ENCODE data around the gene TMEM203. TPM values are rescaled to one million over a fixed set of nuclear protein-coding genes. Genes with fewer than 3 reads are reported as not detected.

Gene TMEM203
- total RNA-seq, 2 donors from 2014 or later: 35.3 to 47.8 TPM

GRCh38 chr9:137164370-137165249 is 40.8 kb downstream of the TMEM203 start:
- Histone ChIP-seq H3K36me3 (no peaks in the 10 kb centered on the region), H3K4me3 (no peak overlapping the region), H3K9me3 (no peaks in the 10 kb centered on the region), H3K27me3 (replicated peaks; ENCODE audit: insufficient read depth) (peaks cover 6% of the 10 kb centered on the region), H3K4me1 (replicated peaks) (peaks cover 10% of the 10 kb centered on the region), H3K27ac (no peak overlapping the region)
- intact Hi-C loops (cut with DNase I): no loop called here
- 66% methylated on average over 34 of the region's 34 CpGs for WGBS
- TF ChIP-seq CTCF (IDR thresholded peaks at IDR 0.05): no peak
- TF ChIP-seq POLR2A (IDR thresholded peaks at IDR 0.05): no peak
- TF ChIP-seq POLR2AphosphoS5 (IDR thresholded peaks at IDR 0.05): no peak
- no peak for DNase-seq (ENCODE audit: low spot score)

GRCh38 chr9:137163805-137164204 is 41.6 kb downstream of the TMEM203 start:
- TF ChIP-seq POLR2A (IDR thresholded peaks at IDR 0.05) (no peak), POLR2AphosphoS5 (IDR thresholded peaks at IDR 0.05) (no peak), CTCF (IDR thresholded peaks at IDR 0.05) (no peak)
- no peak overlapping the region for H3K27ac ChIP-seq
- H3K4me3 ChIP-seq: no peak overlapping the region
- peaks cover 7% of the 10 kb centered on the region for H3K27me3 ChIP-seq (replicated peaks; ENCODE audit: insufficient read depth)
- intact Hi-C loops (cut with DNase I): no loop called here
- H3K4me1 ChIP-seq (replicated peaks): peaks cover 10% of the 10 kb centered on the region
- H3K9me3 ChIP-seq: no peaks in the 10 kb centered on the region
- H3K36me3 ChIP-seq: no peaks in the 10 kb centered on the region
- 82% methylated on average over 22 of the region's 22 CpGs for WGBS
- DNase-seq (ENCODE audit: low spot score): no peak

GRCh38 chr9:137163365-137163715 is 42.1 kb downstream of the TMEM203 start:
- DNase-seq (ENCODE audit: low spot score): peak; percentile 30
- Histone ChIP-seq H3K4me3 (peak overlapping the region in 1 of 2 donors; percentile 25), H3K36me3 (no peaks in the 10 kb centered on the region), H3K9me3 (no peaks in the 10 kb centered on the region), H3K27me3 (replicated peaks; ENCODE audit: insufficient read depth) (peaks cover 7% of the 10 kb centered on the region), H3K4me1 (replicated peaks) (peaks cover 10% of the 10 kb centered on the region), H3K27ac (peak overlapping the region; percentile 38 to 68)
- intact Hi-C loops (cut with DNase I): no loop called here
- no peak for TF ChIP-seq CTCF (IDR thresholded peaks at IDR 0.05)
- no peak for TF ChIP-seq POLR2A (IDR thresholded peaks at IDR 0.05)
- no peak for TF ChIP-seq POLR2AphosphoS5 (IDR thresholded peaks at IDR 0.05)
- WGBS: 25% methylated on average over 25 of the region's 26 CpGs

GRCh38 chr9:137162505-137163364 is 42.7 kb downstream of the TMEM203 start:
- H3K36me3 ChIP-seq: no peaks in the 10 kb centered on the region
- intact Hi-C loops (cut with DNase I): no loop called here
- peak overlapping the region; percentile 38 to 68 for H3K27ac ChIP-seq
- H3K4me3 ChIP-seq: peak overlapping the region in 1 of 2 donors; percentile 25
- H3K27me3 ChIP-seq (replicated peaks; ENCODE audit: insufficient read depth): peaks cover 7% of the 10 kb centered on the region
- peaks cover 10% of the 10 kb centered on the region for H3K4me1 ChIP-seq (replicated peaks)
- DNase-seq (ENCODE audit: low spot score): peak; percentile 71
- 8% methylated on average over 60 of the region's 74 CpGs for WGBS
- H3K9me3 ChIP-seq: no peaks in the 10 kb centered on the region
- peak in 3 of 4 experiments; percentile 31 to 57 (median 49) for TF ChIP-seq CTCF (IDR thresholded peaks at IDR 0.05)
- TF ChIP-seq POLR2AphosphoS5 (IDR thresholded peaks at IDR 0.05): no peak
